Parathyroid adenoma (tissue), 2 donors: ENCODE data around the gene TNFAIP8L3.

Source experiments
- H2AFZ ChIP-seq: fragments of 300-600 bp; sonication (generic); one replicate; pipeline ENCODE4 v1.7.0; 2017; ENCODE audit warnings: antibody characterized with exemption, mild to moderate bottlenecking
- H3K27ac ChIP-seq: fragments of 300-600 bp; sonication (generic); one replicate; pipeline ENCODE4 v1.7.0; 2017
- H3K27me3 ChIP-seq: fragments of 300-600 bp; sonication (generic); one replicate; pipeline ENCODE4 v1.7.0; 2017; ENCODE audit warnings: low read length; ENCODE audit not compliant: control insufficient read depth, insufficient read depth
- H3K36me3 ChIP-seq: fragments of 300-600 bp; sonication (generic); one replicate; pipeline ENCODE4 v1.7.0; 2017; ENCODE audit warnings: low read length; ENCODE audit not compliant: control insufficient read depth, insufficient read depth
- H3K4me1 ChIP-seq: fragments of 300-600 bp; sonication (generic); one replicate; pipeline ENCODE4 v1.7.0; 2017; ENCODE audit warnings: control low read depth
- H3K4me2 ChIP-seq: fragments of 300-600 bp; sonication (generic); one replicate; pipeline ENCODE4 v1.7.0; 2017; ENCODE audit warnings: low read length
- H3K4me3 ChIP-seq: fragments of 300-600 bp; sonication (generic); one replicate; pipeline ENCODE4 v1.7.0; 2017; ENCODE audit warnings: low read depth, low read length
- H3K79me2 ChIP-seq: fragments of 300-600 bp; sonication (generic); one replicate; pipeline ENCODE4 v1.7.0; 2017; ENCODE audit warnings: control low read depth
- H3K9ac ChIP-seq: fragments of 300-600 bp; sonication (generic); one replicate; pipeline ENCODE4 v1.7.0; 2017; ENCODE audit warnings: mild to moderate bottlenecking
- H3K9me3 ChIP-seq: fragments of 300-600 bp; sonication (generic); one replicate; pipeline ENCODE4 v1.7.0; 2017; ENCODE audit warnings: low read length; ENCODE audit not compliant: control insufficient read depth
- CTCF ChIP-seq: fragments of 300-600 bp; sonication (generic); IDR thresholded peaks from one replicate; pipeline ENCODE4 v1.7.0; 2017; ENCODE audit warnings: antibody characterized with exemption, mild to moderate bottlenecking
- donor health status: primary hyperparathyroidism.

TNFAIP8L3 gene

GRCh38 chr15:51110171-51110570 is 15.5 kb upstream of the TNFAIP8L3 start:
- no peak for TF ChIP-seq CTCF
- H3K4me1 ChIP-seq: peaks cover under 1% of the 10 kb centered on the region

GRCh38 chr15:51108933-51109550 is 14.3 kb upstream of the TNFAIP8L3 start:
- no peaks in the 10 kb centered on the region for H3K36me3 ChIP-seq
- H2AFZ ChIP-seq: no peak overlapping the region
- no peak for TF ChIP-seq CTCF
- peaks cover 11% of the 10 kb centered on the region for H3K4me1 ChIP-seq
- no peak overlapping the region for H3K4me2 ChIP-seq
- H3K27me3 ChIP-seq: no peaks in the 10 kb centered on the region
- no peak overlapping the region for H3K4me3 ChIP-seq
- H3K9me3 ChIP-seq: no peaks in the 10 kb centered on the region
- no peak overlapping the region for H3K27ac ChIP-seq
- H3K79me2 ChIP-seq: no peaks in the 10 kb centered on the region
- no peak overlapping the region for H3K9ac ChIP-seq

More at GRCh38 chr15:51110171-51110570, 15.5 kb upstream of the TNFAIP8L3 start:
- Histone ChIP-seq H3K36me3 (no peaks in the 10 kb centered on the region), H3K9ac (no peak overlapping the region), H3K9me3 (no peaks in the 10 kb centered on the region), H3K27ac (no peak overlapping the region), H3K4me3 (no peak overlapping the region), H2AFZ (no peak overlapping the region), H3K79me2 (no peaks in the 10 kb centered on the region), H3K4me2 (no peak overlapping the region), H3K27me3 (no peaks in the 10 kb centered on the region)

GRCh38 chr15:51107612-51108011 is 12.9 kb upstream of the TNFAIP8L3 start:
- Histone ChIP-seq H3K36me3 (no peaks in the 10 kb centered on the region), H3K79me2 (no peaks in the 10 kb centered on the region), H3K27ac (no peak overlapping the region), H3K9me3 (no peaks in the 10 kb centered on the region), H3K27me3 (no peaks in the 10 kb centered on the region), H2AFZ (no peak overlapping the region), H3K9ac (no peak overlapping the region), H3K4me2 (no peak overlapping the region), H3K4me3 (no peak overlapping the region), H3K4me1 (peaks cover 15% of the 10 kb centered on the region)
- no peak for TF ChIP-seq CTCF

- no peak overlapping the region for H3K27ac ChIP-seq
- H3K36me3 ChIP-seq: no peaks in the 10 kb centered on the region
- H3K9me3 ChIP-seq: no peaks in the 10 kb centered on the region
- no peak overlapping the region for H2AFZ ChIP-seq
- no peak overlapping the region for H3K4me2 ChIP-seq
- no peak overlapping the region for H3K4me3 ChIP-seq
- no peak overlapping the region for H3K9ac ChIP-seq
- no peaks in the 10 kb centered on the region for H3K27me3 ChIP-seq
- no peaks in the 10 kb centered on the region for H3K79me2 ChIP-seq
- no peak for TF ChIP-seq CTCF
- H3K4me1 ChIP-seq: peaks cover 15% of the 10 kb centered on the region
Measured at GRCh38 chr15:51106481-51106880, 11.8 kb upstream of the TNFAIP8L3 start.

GRCh38 chr15:51105430-51106016 is 10.8 kb upstream of the TNFAIP8L3 start:
- H3K27me3 ChIP-seq: no peaks in the 10 kb centered on the region

More at GRCh38 chr15:51105430-51106016, 10.8 kb upstream of the TNFAIP8L3 start:
- Histone ChIP-seq H3K79me2 (no peaks in the 10 kb centered on the region), H3K9me3 (no peaks in the 10 kb centered on the region), H3K4me3 (no peak overlapping the region), H3K4me2 (no peak overlapping the region), H2AFZ (no peak overlapping the region), H3K36me3 (no peaks in the 10 kb centered on the region), H3K4me1 (peaks cover 15% of the 10 kb centered on the region), H3K9ac (no peak overlapping the region), H3K27ac (no peak overlapping the region)
- TF ChIP-seq CTCF: no peak
